Keratinocyte (primary cell): ENCODE results near the gene FOS. TPM values are rescaled to one million over a fixed set of nuclear protein-coding genes. Genes with fewer than 3 reads are reported as not detected.

Source experiments
- DNase-seq: peaks from one replicate; pipeline ENCODE4 v3.0.0-alpha.2; 2011; ENCODE audit warnings: low read depth, missing footprints, low spot score
- FAIRE-seq: peaks from 2 replicates; lab custom pipeline; 2011; peaks lifted over from hg19 to GRCh38; lab: Jason Lieb, UNC
- H2AFZ ChIP-seq: 2 replicates; pipeline ENCODE4 v1.6.0; 2012; ENCODE audit warnings: low read length, control low read depth, inconsistent platforms; ENCODE audit not compliant: control insufficient read depth
- H3K27ac ChIP-seq: 2 replicates; pipeline ENCODE4 v1.5.1; 2011; ENCODE audit warnings: low read length; ENCODE audit not compliant: control insufficient read depth, insufficient read depth
- H3K27me3 ChIP-seq: 3 replicates; pipeline ENCODE4 v1.6.0; 2011; ENCODE audit warnings: low read length; ENCODE audit not compliant: control insufficient read depth, insufficient read depth; ENCODE audit errors: extremely low read depth
- H3K36me3 ChIP-seq, 2 experiments: 2 replicates in 1 of 2; 3 replicates in 1 of 2; pipeline ENCODE4 v1.5.1; 2011; ENCODE audit warnings: low read length in 2 of 2, mild to moderate bottlenecking in 1 of 2; ENCODE audit not compliant: control insufficient read depth in 2 of 2, insufficient read depth in 2 of 2; ENCODE audit errors: extremely low read depth in 1 of 2
- H3K4me1 ChIP-seq: 3 replicates; pipeline ENCODE4 v1.5.1; 2011; ENCODE audit warnings: low read length; ENCODE audit not compliant: control insufficient read depth, insufficient read depth; ENCODE audit errors: extremely low read depth
- H3K4me2 ChIP-seq: 3 replicates; pipeline ENCODE4 v1.6.0; 2011; ENCODE audit warnings: low read depth, low read length; ENCODE audit not compliant: control insufficient read depth, insufficient read depth; ENCODE audit errors: extremely low read depth
- H3K4me3 ChIP-seq, 3 experiments: fragments of 200-600 bp in 1 of 3; sonication (generic) in 1 of 3; 2 replicates in 2 of 3; 3 replicates in 1 of 3; pipeline ENCODE4 v1.5.1; 2011 to 2016; ENCODE audit warnings: low read length in 3 of 3, mild to moderate bottlenecking in 3 of 3, control low read depth in 2 of 3, inconsistent platforms in 1 of 3, low read depth in 1 of 3, mixed read lengths in 1 of 3, mixed run types in 1 of 3, moderate library complexity in 1 of 3; ENCODE audit not compliant: control insufficient read depth in 2 of 3, insufficient read depth in 2 of 3; ENCODE audit errors: extremely low read depth in 1 of 3
- H3K79me2 ChIP-seq: 2 replicates; pipeline ENCODE4 v1.6.0; 2012; ENCODE audit warnings: low read length; ENCODE audit not compliant: control insufficient read depth, insufficient read depth
- H3K9ac ChIP-seq: 3 replicates; pipeline ENCODE4 v1.6.0; 2011; ENCODE audit warnings: low read length; ENCODE audit not compliant: control insufficient read depth, insufficient read depth; ENCODE audit errors: extremely low read depth
- H3K9me1 ChIP-seq: 3 replicates; pipeline ENCODE4 v1.6.0; 2011; ENCODE audit warnings: low read length; ENCODE audit not compliant: control insufficient read depth, insufficient read depth; ENCODE audit errors: extremely low read depth
- H3K9me3 ChIP-seq: 2 replicates; pipeline ENCODE4 v1.5.1; 2012; ENCODE audit warnings: low read depth, low read length; ENCODE audit not compliant: control insufficient read depth
- H4K20me1 ChIP-seq: 3 replicates; pipeline ENCODE4 v1.6.0; 2011; ENCODE audit warnings: low read length; ENCODE audit not compliant: control insufficient read depth, insufficient read depth; ENCODE audit errors: extremely low read depth
- CTCF ChIP-seq, 3 experiments: IDR thresholded peaks in 1 of 3; conservative IDR thresholded peaks in 1 of 3; optimal IDR thresholded peaks in 1 of 3; 2 replicates in 2 of 3; 3 replicates in 1 of 3; pipeline versions ENCODE3 to v1.5.1; 2011; ENCODE audit warnings: low read length in 3 of 3, mild to moderate bottlenecking in 3 of 3, moderate library complexity in 2 of 3, control low read depth in 1 of 3, inconsistent platforms in 1 of 3; ENCODE audit not compliant: insufficient read depth in 2 of 3; ENCODE audit errors: extremely low read depth in 1 of 3
- EZH2 ChIP-seq: IDR thresholded peaks from one replicate; pipeline ENCODE4 v1.6.1; 2012; ENCODE audit warnings: inconsistent platforms, mild to moderate bottlenecking, low read length, moderate library complexity
- dilution Hi-C: fragments of 300-500 bp; cut with MboI; formaldehyde crosslinking; loops from one replicate; pipeline ENCODE4 v1.7.0; 2020; ENCODE audit warnings: low sequenced_read_pairs; ENCODE audit not compliant: extremely low pct_ligation_motif_present
- polyA plus RNA-seq, 5 experiments: library from polyadenylated mRNA; depleted of rRNA in 3 of 5; stranded (reverse) in 3 of 5; stranded (forward) in 1 of 5; unstranded in 1 of 5; fragments of >200 nt; gene quantifications; 1 replicate in 1 of 5; 2 replicates in 3 of 5; 3 replicates in 1 of 5; pipeline versions ENCODE4 v1.2.1 to v1.2.3, GENCODE V29; 2011 to 2012; ENCODE audit warnings: missing spikeins in 2 of 5, low read depth in 1 of 5, low replicate concordance in 1 of 5

The FOS gene
- polyA plus RNA-seq, 1 donor (not counting 4 experiments of a cell fraction or from before 2014, with no cell fraction given) = 121 TPM

GRCh38 chr14:75249958-75250336, 28.7 kb upstream of the FOS start:
- H3K79me2 ChIP-seq = no peaks in the 10 kb centered on the region
- no peaks in the 10 kb centered on the region for H3K9me1 ChIP-seq
- DNase-seq (no peak), FAIRE-seq (no peak)
- H3K36me3 ChIP-seq = no peaks in the 10 kb centered on the region
- H4K20me1 ChIP-seq = no peaks in the 10 kb centered on the region
- H3K27me3 ChIP-seq = no peaks in the 10 kb centered on the region
- dilution Hi-C loops = no loop called here
- no peak overlapping the region for H3K4me2 ChIP-seq
- H3K4me1 ChIP-seq = peaks cover 19% of the 10 kb centered on the region
- no peak overlapping the region for H2AFZ ChIP-seq
- no peak overlapping the region for H3K27ac ChIP-seq
- H3K9me3 ChIP-seq = no peaks in the 10 kb centered on the region
- TF ChIP-seq EZH2 = no peak
- no peak for TF ChIP-seq CTCF (optimal IDR thresholded peaks at IDR 0.05 in 1 of 3, IDR thresholded peaks at IDR 0.05 in 1 of 3, conservative IDR thresholded peaks at IDR 0.05 in 1 of 3; ENCODE audit: extremely low read depth in 1 of 3, insufficient read depth in 2 of 3, low read length in 3 of 3)
- no peak overlapping the region for H3K9ac ChIP-seq
- no peak overlapping the region for H3K4me3 ChIP-seq

- no peak for DNase-seq
- Histone ChIP-seq H3K4me3 (no peak overlapping the region), H4K20me1 (no peaks in the 10 kb centered on the region), H3K9me1 (no peaks in the 10 kb centered on the region), H3K9ac (no peak overlapping the region), H3K4me1 (peaks cover 27% of the 10 kb centered on the region), H2AFZ (no peak overlapping the region), H3K36me3 (no peaks in the 10 kb centered on the region), H3K4me2 (no peak overlapping the region), H3K27ac (no peak overlapping the region), H3K9me3 (no peaks in the 10 kb centered on the region), H3K27me3 (no peaks in the 10 kb centered on the region), H3K79me2 (no peaks in the 10 kb centered on the region)
- dilution Hi-C loops = no loop called here
- no peak for FAIRE-seq
- TF ChIP-seq CTCF (optimal IDR thresholded peaks at IDR 0.05 in 1 of 3, IDR thresholded peaks at IDR 0.05 in 1 of 3, conservative IDR thresholded peaks at IDR 0.05 in 1 of 3; ENCODE audit: extremely low read depth in 1 of 3, insufficient read depth in 2 of 3, low read length in 3 of 3) (no peak), EZH2 (no peak)
Observed at GRCh38 chr14:75250800-75251199, 27.8 kb upstream of the FOS start.
